Prostate gland (tissue), 2 donors: ENCODE measurements around the gene GKAP1.

ENCODE experiments used
- CTCF ChIP-seq, 4 experiments: fragments of 200-600 bp in 2 of 4; fragments of 450-650 bp in 2 of 4; sonication (generic) in 2 of 4; IDR thresholded peaks; 1 replicate in 3 of 4; 2 replicates in 1 of 4; pipeline ENCODE4 v1.5.1; 2016 to 2019; ENCODE audit warnings: antibody characterized with exemption in 4 of 4, mild to moderate bottlenecking in 2 of 4, moderate library complexity in 2 of 4
- POLR2AphosphoS5 ChIP-seq: sonication (generic); formaldehyde crosslinking; IDR thresholded peaks from one replicate; pipeline ENCODE4 v1.6.1; 2017; ENCODE audit warnings: antibody characterized with exemption

- TF ChIP-seq CTCF (IDR thresholded peaks at IDR 0.05) (no peak), POLR2AphosphoS5 (no peak)
These were observed 39.4 kb downstream of the GKAP1 start for GRCh38 chr9:83778164-83778563.
